Measurements from ENCODE around the gene SENP6. TPM values are rescaled to one million over a fixed set of nuclear protein-coding genes. Genes with fewer than 3 reads are reported as not detected.
"Not testable (repeated sequence)": the region's sequence is repeated elsewhere in the genome, so short reads cannot be mapped to it uniquely, and the experiment has no call there.

Gene SENP6
- total RNA-seq, 4 donors from 2014 or later = 50.3 to 67.9 (median 57.6) TPM

DNA sequence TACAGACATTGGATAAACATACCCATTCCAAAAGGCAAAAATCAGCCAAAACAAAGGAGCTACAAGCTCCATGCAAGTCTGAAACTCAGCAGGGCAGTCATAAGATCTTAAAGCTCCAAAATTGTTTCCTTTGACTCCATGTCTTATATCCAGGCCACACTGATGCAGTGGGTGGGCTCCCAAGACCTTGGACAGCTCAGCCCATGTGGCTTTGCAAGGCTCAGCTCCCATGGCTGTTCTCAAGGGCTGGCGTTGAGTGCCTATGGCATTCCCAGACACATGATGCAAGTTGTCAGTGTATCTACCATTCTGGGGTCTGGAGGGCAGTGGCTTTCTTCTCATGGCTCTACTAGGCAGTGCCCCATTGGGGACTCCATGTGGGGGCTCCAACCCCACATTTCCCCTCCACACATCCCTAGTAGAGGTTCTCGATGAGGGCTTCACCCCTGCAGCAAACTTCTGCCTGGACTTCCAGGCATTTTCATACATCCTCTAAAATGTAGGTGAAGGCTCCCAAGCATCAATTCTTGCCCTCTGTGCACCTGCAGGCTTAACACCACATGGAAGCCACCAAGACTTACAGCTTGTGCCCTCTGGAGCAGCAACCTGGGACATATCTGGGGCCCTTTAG, 35.4 kb upstream of the SENP6 start:
- H3K4me3 ChIP-seq = no peak overlapping the region
- no peak for DNase-seq
- in situ Hi-C loops (cut with MboI; ENCODE audit: low sequenced_read_pairs in 4 of 4) = no loop called here
- no peaks in the 10 kb centered on the region for H3K27me3 ChIP-seq
- no peaks in the 10 kb centered on the region for H3K4me1 ChIP-seq
- H3K36me3 ChIP-seq = no peaks in the 10 kb centered on the region
- no peak overlapping the region for H3K27ac ChIP-seq
- no peak for ATAC-seq
- intact Hi-C loops (cut with DNase I; ENCODE audit: low total_unique reads) = no loop called here
- TF ChIP-seq POLR2A (IDR thresholded peaks at IDR 0.05) = no peak
- TF ChIP-seq, protein P1, sequence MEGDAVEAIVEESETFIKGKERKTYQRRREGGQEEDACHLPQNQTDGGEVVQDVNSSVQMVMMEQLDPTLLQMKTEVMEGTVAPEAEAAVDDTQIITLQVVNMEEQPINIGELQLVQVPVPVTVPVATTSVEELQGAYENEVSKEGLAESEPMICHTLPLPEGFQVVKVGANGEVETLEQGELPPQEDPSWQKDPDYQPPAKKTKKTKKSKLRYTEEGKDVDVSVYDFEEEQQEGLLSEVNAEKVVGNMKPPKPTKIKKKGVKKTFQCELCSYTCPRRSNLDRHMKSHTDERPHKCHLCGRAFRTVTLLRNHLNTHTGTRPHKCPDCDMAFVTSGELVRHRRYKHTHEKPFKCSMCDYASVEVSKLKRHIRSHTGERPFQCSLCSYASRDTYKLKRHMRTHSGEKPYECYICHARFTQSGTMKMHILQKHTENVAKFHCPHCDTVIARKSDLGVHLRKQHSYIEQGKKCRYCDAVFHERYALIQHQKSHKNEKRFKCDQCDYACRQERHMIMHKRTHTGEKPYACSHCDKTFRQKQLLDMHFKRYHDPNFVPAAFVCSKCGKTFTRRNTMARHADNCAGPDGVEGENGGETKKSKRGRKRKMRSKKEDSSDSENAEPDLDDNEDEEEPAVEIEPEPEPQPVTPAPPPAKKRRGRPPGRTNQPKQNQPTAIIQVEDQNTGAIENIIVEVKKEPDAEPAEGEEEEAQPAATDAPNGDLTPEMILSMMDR (IDR thresholded peaks at IDR 0.05 in 4 of 5, conservative IDR thresholded peaks at IDR 0.05 in 1 of 5) = no peak
- H3K9me3 ChIP-seq = peaks cover 0 to 4% (median 0%) of the 10 kb centered on the region in 3 donors

- TF ChIP-seq POLR2A (IDR thresholded peaks at IDR 0.05) = no peak
- TF ChIP-seq, protein P1 (IDR thresholded peaks at IDR 0.05 in 4 of 5, conservative IDR thresholded peaks at IDR 0.05 in 1 of 5) = no peak
- Histone ChIP-seq H3K27me3 (no peaks in the 10 kb centered on the region), H3K27ac (no peak overlapping the region), H3K4me3 (no peak overlapping the region), H3K36me3 (no peaks in the 10 kb centered on the region), H3K9me3 (peaks cover 0 to 4% (median 0%) of the 10 kb centered on the region in 3 donors), H3K4me1 (no peaks in the 10 kb centered on the region)
- intact Hi-C loops (cut with DNase I; ENCODE audit: low total_unique reads) = no loop called here
- in situ Hi-C loops (cut with MboI; ENCODE audit: low sequenced_read_pairs in 4 of 4) = no loop called here
- no peak for ATAC-seq
- DNase-seq = no peak
These were observed 33.6 kb upstream of the SENP6 start for GRCh38 chr6:75568100-75568499.

- no peaks in the 10 kb centered on the region for H3K4me1 ChIP-seq
- in situ Hi-C loops (cut with MboI; ENCODE audit: low sequenced_read_pairs in 4 of 4) (no loop called here), intact Hi-C loops (cut with DNase I; ENCODE audit: low total_unique reads) (no loop called here)
- DNase-seq (no peak), ATAC-seq (no peak)
- peaks cover 0 to 4% (median 0%) of the 10 kb centered on the region in 3 donors for H3K9me3 ChIP-seq
- H3K36me3 ChIP-seq = no peaks in the 10 kb centered on the region
- TF ChIP-seq POLR2A (IDR thresholded peaks at IDR 0.05) = no peak
- TF ChIP-seq, protein P1 (IDR thresholded peaks at IDR 0.05 in 4 of 5, conservative IDR thresholded peaks at IDR 0.05 in 1 of 5) = no peak
- H3K27ac ChIP-seq = no peak overlapping the region
- no peak overlapping the region for H3K4me3 ChIP-seq
- H3K27me3 ChIP-seq = no peaks in the 10 kb centered on the region
These were observed 32.7 kb upstream of the SENP6 start for GRCh38 chr6:75568965-75569364.

GRCh38 chr6:75570671-75571070, 31.0 kb upstream of the SENP6 start:
- DNase-seq; ATAC-seq; H3K27me3 ChIP-seq; H3K9me3 ChIP-seq; intact Hi-C loops (cut with DNase I; ENCODE audit: low total_unique reads); H3K27ac ChIP-seq; H3K4me3 ChIP-seq; H3K4me1 ChIP-seq; H3K36me3 ChIP-seq; in situ Hi-C loops (cut with MboI; ENCODE audit: low sequenced_read_pairs in 4 of 4): not testable (repeated sequence)

- in situ Hi-C loops (cut with MboI; ENCODE audit: low sequenced_read_pairs in 4 of 4) = no loop called here
These were observed 29.6 kb upstream of the SENP6 start for GRCh38 chr6:75572072-75572471.

More at GRCh38 chr6:75572072-75572471, 29.6 kb upstream of the SENP6 start:
- intact Hi-C loops (cut with DNase I; ENCODE audit: low total_unique reads) = no loop called here
- Histone ChIP-seq H3K9me3 (no peaks in the 10 kb centered on the region), H3K4me3 (no peak overlapping the region), H3K36me3 (no peaks in the 10 kb centered on the region), H3K27me3 (no peaks in the 10 kb centered on the region), H3K27ac (no peak overlapping the region), H3K4me1 (no peaks in the 10 kb centered on the region)
- ATAC-seq (no peak), DNase-seq (no peak)
- TF ChIP-seq, protein P1 (IDR thresholded peaks at IDR 0.05 in 4 of 5, conservative IDR thresholded peaks at IDR 0.05 in 1 of 5) = no peak
- no peak for TF ChIP-seq POLR2A (IDR thresholded peaks at IDR 0.05)

Data from gastrocnemius medialis (tissue), 4 donors.